HepG2 (cell line): ENCODE results near the gene NYNRIN. TPM values are rescaled to one million over a fixed set of nuclear protein-coding genes. Genes with fewer than 3 reads are reported as not detected.

Experiments
- CBX5 ChIP-seq: sonication (generic); formaldehyde crosslinking; IDR thresholded peaks from 2 replicates; pipeline ENCODE4 v1.4.0; 2020; ENCODE audit warnings: missing genetic modification reagents, borderline replicate concordance
- FOXK1 ChIP-seq: sonication (generic); formaldehyde crosslinking; IDR thresholded peaks from 2 replicates; pipeline ENCODE4 v1.4.0; 2020; ENCODE audit warnings: low read depth, missing genetic modification reagents, borderline replicate concordance
- HNRNPK ChIP-seq: fragments of 200-400 bp; formaldehyde crosslinking; IDR thresholded peaks from 2 replicates; pipeline ENCODE4 v1.6.1; 2018; ENCODE audit warnings: low read length, low read depth, moderate library complexity, mild to moderate bottlenecking; ENCODE audit not compliant: poor library complexity, severe bottlenecking
- PCBP2 ChIP-seq: fragments of 200-400 bp; formaldehyde crosslinking; optimal IDR thresholded peaks from 2 replicates; pipeline ENCODE3; 2018; ENCODE audit warnings: low read length, low read depth; ENCODE audit not compliant: poor library complexity, severe bottlenecking
- REXO4 ChIP-seq: sonication (generic); formaldehyde crosslinking; IDR thresholded peaks from 2 replicates; pipeline ENCODE4 v1.8.0; 2022; ENCODE audit warnings: missing genetic modification reagents, mild to moderate bottlenecking, borderline replicate concordance
- SIN3B ChIP-seq: fragments of 150-350 bp; IDR thresholded peaks from 2 replicates; pipeline ENCODE4 v1.6.1; 2014; ENCODE audit warnings: low read length
- SMAD1 ChIP-seq: sonication (generic); formaldehyde crosslinking; IDR thresholded peaks from 2 replicates; pipeline ENCODE4 v1.4.0; 2020; ENCODE audit warnings: missing genetic modification reagents, low read depth, mild to moderate bottlenecking, borderline replicate concordance
- SMC3 ChIP-seq: IDR thresholded peaks from 2 replicates; pipeline ENCODE4 v1.6.1; 2011; ENCODE audit warnings: low read length, improper control_type of control experiment
- ZNF703 ChIP-seq: sonication (generic); formaldehyde crosslinking; IDR thresholded peaks from 2 replicates; pipeline ENCODE4 v1.5.1; 2020; ENCODE audit warnings: missing genetic modification reagents, mild to moderate bottlenecking, moderate library complexity, borderline replicate concordance
- ZNF747 ChIP-seq: sonication (generic); formaldehyde crosslinking; IDR thresholded peaks from 2 replicates; pipeline ENCODE4 v1.8.1; 2023; ENCODE audit warnings: missing genetic modification reagents, mild to moderate bottlenecking, borderline replicate concordance
- ZNF773 ChIP-seq: sonication (generic); formaldehyde crosslinking; IDR thresholded peaks from 2 replicates; pipeline ENCODE4 v1.4.0; 2020; ENCODE audit warnings: missing genetic modification reagents, borderline replicate concordance
- ZZZ3 ChIP-seq: sonication (generic); formaldehyde crosslinking; IDR thresholded peaks from 2 replicates; pipeline ENCODE4 v1.4.0; 2020; ENCODE audit warnings: missing genetic modification reagents, mild to moderate bottlenecking, borderline replicate concordance
- polyA plus RNA-seq, 8 experiments: library from polyadenylated mRNA; depleted of rRNA in 3 of 8; stranded (reverse) in 7 of 8; unstranded in 1 of 8; fragments of >200 nt; fragmentation: Illumina TruSeq in 4 of 8; extraction: Trizol in 4 of 8; gene quantifications; 2 replicates each; pipeline versions ENCODE4 v1.2.1 to v1.2.3, GENCODE V29; 2011 to 2016; ENCODE audit warnings: low read depth in 4 of 8, missing spikeins in 1 of 8, mixed read lengths in 1 of 8; ENCODE audit not compliant: insufficient read depth in 1 of 8
- total RNA-seq, 5 experiments: library from RNA; depleted of rRNA; stranded (reverse); fragments of >200 nt; fragmentation: Illumina TruSeq; extraction: Trizol; gene quantifications; 2 replicates each; pipeline ENCODE4 v1.2.3, GENCODE V29; 2016; ENCODE audit warnings: low read depth in 1 of 5
- TF ChIP-seq, protein P1 (sequence below): sonication (generic); formaldehyde crosslinking; IDR thresholded peaks from 2 replicates; pipeline ENCODE4 v1.8.1; 2023; ENCODE audit warnings: mild to moderate bottlenecking, missing genetic modification reagents, borderline replicate concordance
- TF ChIP-seq, protein P2 (sequence below): sonication (generic); formaldehyde crosslinking; IDR thresholded peaks from 2 replicates; pipeline ENCODE4 v1.5.0; 2020; ENCODE audit warnings: missing genetic modification reagents
- TF ChIP-seq, protein P3 (sequence below): sonication (generic); formaldehyde crosslinking; conservative IDR thresholded peaks from 2 replicates; pipeline ENCODE4 v1.5.0; 2020; ENCODE audit warnings: missing genetic modification reagents
- TF ChIP-seq, protein P4 (sequence below): sonication (generic); formaldehyde crosslinking; IDR thresholded peaks from one replicate; pipeline ENCODE4 v1.5.1; 2020; ENCODE audit warnings: mild to moderate bottlenecking, missing genetic modification reagents; ENCODE audit errors: not compliant biosample characterization

NYNRIN gene
- total and polyA plus RNA-seq, 2 of the 13 experiments (the other 11 are each of a cell fraction or from before 2014, with no cell fraction given): 0.63 to 1.1 TPM

DNA sequence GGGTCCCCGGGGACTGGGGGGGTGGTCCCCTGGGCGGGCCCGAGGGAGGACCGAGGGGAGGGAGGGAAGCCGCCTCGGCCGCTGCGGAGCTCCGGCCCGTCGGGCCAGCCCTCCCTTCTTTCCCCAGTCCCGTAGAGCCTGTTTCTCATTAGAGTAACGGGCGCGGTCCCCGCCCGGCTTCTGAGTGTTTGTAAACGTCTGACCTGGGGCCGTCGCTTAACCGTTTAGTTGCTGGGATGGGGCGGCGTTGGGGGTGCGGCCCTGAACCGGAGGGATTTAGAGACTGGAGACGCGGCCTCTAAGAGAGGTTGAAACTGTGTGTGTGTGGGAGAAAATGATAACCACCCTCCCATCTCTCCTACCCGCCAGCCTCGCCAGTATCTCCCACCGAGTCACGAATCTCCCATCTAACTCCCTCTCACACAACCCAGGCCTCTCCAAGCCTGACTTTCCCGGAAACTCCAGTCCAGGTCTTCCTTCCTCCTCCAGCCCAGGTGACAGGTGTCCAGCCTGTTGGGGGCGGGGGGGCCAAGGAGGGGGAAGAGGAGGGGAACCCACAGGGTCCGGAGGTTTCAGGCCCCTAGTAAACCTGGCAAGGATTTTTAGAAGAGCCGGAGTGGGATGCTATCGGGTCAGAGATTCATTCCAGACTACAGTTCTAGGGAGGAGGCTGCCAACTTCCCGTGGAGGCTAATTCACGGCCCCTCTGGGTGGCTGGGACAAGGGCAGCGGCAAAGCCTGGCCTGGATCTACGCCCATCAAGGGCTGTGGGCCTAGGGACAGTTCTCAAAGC is 31.9 kb upstream of the NYNRIN start (continued):
- TF ChIP-seq ZNF703 (CRISPR knock-in tag) (no peak), SMC3 (no peak), ZNF773 (CRISPR knock-in tag) (no peak), FOXK1 (CRISPR knock-in tag) (peak; percentile 41; the same call in 1 of the 2 replicates), ZZZ3 (no peak), SMAD1 (CRISPR knock-in tag) (peak; percentile 87; the same call in 1 of the 2 replicates), REXO4 (CRISPR knock-in tag) (no peak), SIN3B (0 out of 2 replicates have a peak, but pooled peaks have one; percentile 44), PCBP2 (no peak), HNRNPK (peak; percentile 41), ZNF747 (CRISPR knock-in tag) (no peak), CBX5 (CRISPR knock-in tag) (0 out of 2 replicates have a peak, but pooled peaks have one; percentile 26)
- TF ChIP-seq, protein P1, sequence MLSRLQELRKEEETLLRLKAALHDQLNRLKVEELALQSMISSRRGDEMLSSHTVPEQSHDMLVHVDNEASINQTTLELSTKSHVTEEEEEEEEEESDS (CRISPR knock-in tag): peak; percentile 86; the same call in 1 of the 2 replicates
- TF ChIP-seq, protein P2, sequence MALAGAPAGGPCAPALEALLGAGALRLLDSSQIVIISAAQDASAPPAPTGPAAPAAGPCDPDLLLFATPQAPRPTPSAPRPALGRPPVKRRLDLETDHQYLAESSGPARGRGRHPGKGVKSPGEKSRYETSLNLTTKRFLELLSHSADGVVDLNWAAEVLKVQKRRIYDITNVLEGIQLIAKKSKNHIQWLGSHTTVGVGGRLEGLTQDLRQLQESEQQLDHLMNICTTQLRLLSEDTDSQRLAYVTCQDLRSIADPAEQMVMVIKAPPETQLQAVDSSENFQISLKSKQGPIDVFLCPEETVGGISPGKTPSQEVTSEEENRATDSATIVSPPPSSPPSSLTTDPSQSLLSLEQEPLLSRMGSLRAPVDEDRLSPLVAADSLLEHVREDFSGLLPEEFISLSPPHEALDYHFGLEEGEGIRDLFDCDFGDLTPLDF: no peak
- TF ChIP-seq, protein P3, sequence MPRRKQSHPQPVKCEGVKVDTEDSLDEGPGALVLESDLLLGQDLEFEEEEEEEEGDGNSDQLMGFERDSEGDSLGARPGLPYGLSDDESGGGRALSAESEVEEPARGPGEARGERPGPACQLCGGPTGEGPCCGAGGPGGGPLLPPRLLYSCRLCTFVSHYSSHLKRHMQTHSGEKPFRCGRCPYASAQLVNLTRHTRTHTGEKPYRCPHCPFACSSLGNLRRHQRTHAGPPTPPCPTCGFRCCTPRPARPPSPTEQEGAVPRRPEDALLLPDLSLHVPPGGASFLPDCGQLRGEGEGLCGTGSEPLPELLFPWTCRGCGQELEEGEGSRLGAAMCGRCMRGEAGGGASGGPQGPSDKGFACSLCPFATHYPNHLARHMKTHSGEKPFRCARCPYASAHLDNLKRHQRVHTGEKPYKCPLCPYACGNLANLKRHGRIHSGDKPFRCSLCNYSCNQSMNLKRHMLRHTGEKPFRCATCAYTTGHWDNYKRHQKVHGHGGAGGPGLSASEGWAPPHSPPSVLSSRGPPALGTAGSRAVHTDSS (CRISPR knock-in tag): no peak
- TF ChIP-seq, protein P4, sequence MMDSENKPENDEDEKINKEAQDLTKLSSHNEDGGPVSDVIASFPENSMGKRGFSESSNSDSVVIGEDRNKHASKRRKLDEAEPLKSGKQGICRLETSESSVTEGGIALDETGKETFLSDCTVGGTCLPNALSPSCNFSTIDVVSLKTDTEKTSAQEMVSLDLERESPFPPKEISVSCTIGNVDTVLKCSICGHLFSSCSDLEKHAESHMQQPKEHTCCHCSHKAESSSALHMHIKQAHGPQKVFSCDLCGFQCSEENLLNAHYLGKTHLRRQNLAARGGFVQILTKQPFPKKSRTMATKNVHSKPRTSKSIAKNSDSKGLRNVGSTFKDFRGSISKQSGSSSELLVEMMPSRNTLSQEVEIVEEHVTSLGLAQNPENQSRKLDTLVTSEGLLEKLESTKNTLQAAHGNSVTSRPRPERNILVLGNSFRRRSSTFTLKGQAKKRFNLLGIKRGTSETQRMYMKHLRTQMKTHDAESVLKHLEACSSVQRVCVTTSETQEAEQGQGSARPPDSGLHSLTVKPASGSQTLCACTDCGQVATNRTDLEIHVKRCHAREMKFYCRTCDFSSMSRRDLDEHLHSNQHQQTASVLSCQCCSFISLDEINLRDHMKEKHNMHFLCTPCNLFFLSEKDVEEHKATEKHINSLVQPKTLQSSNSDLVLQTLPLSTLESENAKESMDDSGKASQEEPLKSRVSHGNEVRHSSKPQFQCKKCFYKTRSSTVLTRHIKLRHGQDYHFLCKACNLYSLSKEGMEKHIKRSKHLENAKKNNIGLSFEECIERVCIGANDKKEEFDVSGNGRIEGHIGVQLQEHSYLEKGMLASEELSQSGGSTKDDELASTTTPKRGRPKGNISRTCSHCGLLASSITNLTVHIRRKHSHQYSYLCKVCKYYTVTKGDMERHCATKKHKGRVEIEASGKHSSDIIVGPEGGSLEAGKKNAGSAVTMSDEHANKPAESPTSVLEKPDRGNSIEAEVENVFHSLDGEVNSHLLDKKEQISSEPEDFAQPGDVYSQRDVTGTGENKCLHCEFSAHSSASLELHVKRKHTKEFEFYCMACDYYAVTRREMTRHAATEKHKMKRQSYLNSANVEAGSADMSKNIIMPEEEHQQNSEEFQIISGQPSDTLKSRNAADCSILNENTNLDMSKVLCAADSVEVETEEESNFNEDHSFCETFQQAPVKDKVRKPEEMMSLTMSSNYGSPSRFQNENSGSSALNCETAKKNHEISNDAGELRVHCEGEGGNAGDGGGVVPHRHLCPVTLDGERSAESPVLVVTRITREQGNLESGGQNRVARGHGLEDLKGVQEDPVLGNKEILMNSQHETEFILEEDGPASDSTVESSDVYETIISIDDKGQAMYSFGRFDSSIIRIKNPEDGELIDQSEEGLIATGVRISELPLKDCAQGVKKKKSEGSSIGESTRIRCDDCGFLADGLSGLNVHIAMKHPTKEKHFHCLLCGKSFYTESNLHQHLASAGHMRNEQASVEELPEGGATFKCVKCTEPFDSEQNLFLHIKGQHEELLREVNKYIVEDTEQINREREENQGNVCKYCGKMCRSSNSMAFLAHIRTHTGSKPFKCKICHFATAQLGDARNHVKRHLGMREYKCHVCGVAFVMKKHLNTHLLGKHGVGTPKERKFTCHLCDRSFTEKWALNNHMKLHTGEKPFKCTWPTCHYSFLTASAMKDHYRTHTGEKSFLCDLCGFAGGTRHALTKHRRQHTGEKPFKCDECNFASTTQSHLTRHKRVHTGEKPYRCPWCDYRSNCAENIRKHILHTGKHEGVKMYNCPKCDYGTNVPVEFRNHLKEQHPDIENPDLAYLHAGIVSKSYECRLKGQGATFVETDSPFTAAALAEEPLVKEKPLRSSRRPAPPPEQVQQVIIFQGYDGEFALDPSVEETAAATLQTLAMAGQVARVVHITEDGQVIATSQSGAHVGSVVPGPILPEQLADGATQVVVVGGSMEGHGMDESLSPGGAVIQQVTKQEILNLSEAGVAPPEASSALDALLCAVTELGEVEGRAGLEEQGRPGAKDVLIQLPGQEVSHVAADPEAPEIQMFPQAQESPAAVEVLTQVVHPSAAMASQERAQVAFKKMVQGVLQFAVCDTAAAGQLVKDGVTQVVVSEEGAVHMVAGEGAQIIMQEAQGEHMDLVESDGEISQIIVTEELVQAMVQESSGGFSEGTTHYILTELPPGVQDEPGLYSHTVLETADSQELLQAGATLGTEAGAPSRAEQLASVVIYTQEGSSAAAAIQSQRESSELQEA (CRISPR knock-in tag): no peak
